Colonic mucosa (tissue), 4 donors: ENCODE data around the gene OR6M1. TPM values are rescaled to one million over a fixed set of nuclear protein-coding genes. Genes with fewer than 3 reads are reported as not detected.

Experiments
- DNase-seq: peaks from one replicate; pipeline ENCODE4 v3.0.0-alpha.2; 2020
- H3K27ac ChIP-seq: fragments of 200-600 bp; one replicate; pipeline ENCODE4 v1.8.0; 2021
- H3K27me3 ChIP-seq: fragments of 200-600 bp; one replicate; pipeline ENCODE4 v1.8.0; 2021
- H3K36me3 ChIP-seq: fragments of 200-600 bp; one replicate; pipeline ENCODE4 v1.8.0; 2021
- H3K4me1 ChIP-seq: fragments of 200-600 bp; one replicate; pipeline ENCODE4 v1.8.0; 2021; ENCODE audit warnings: mild to moderate bottlenecking
- H3K4me3 ChIP-seq: fragments of 200-600 bp; one replicate; pipeline ENCODE4 v1.8.0; 2021
- H3K9ac ChIP-seq, 2 donors: one replicate each; pipeline ENCODE4 v1.7.0; 2013; ENCODE audit warnings: control low read depth in 2 of 2, low read depth in 2 of 2, low read length in 2 of 2
- H3K9me3 ChIP-seq: fragments of 200-600 bp; one replicate; pipeline ENCODE4 v1.8.0; 2021
- CTCF ChIP-seq: fragments of 200-600 bp; IDR thresholded peaks from one replicate; pipeline ENCODE4 v1.8.0; 2022; ENCODE audit warnings: antibody characterized with exemption, mild to moderate bottlenecking
- intact Hi-C: fragments of 100-400 bp; cut with DNase I; formaldehyde crosslinking; loops from one replicate; pipeline ENCODE4 v1.14.1; 2022
- total RNA-seq, 2 donors: library from RNA; stranded (reverse); fragmentation: NEBNext Ultra II Directional in 1 of 2; extraction: Animal tissue kit (Norgen Biotek cat#: 25700) in 1 of 2; gene quantifications; one replicate each; pipeline ENCODE4 v1.2.1, GENCODE V29; 2021
- donor health status: healthy.
- donor health status: DM: no; HTN: no; CAD: no.
- donor health status: DM: no; HTN: no; CAD: no.

OR6M1 gene
- total RNA-seq, 2 donors from 2014 or later: not detected

- intact Hi-C loops: no loop called here
- no peak overlapping the region for H3K4me3 ChIP-seq
- H3K9me3 ChIP-seq: no peaks in the 10 kb centered on the region
- no peak overlapping the region for H3K9ac ChIP-seq
- H3K4me1 ChIP-seq: no peaks in the 10 kb centered on the region
- no peak for TF ChIP-seq CTCF
- H3K36me3 ChIP-seq: no peaks in the 10 kb centered on the region
- DNase-seq: no peak
- no peak overlapping the region for H3K27ac ChIP-seq
- H3K27me3 ChIP-seq: no peaks in the 10 kb centered on the region
These were observed 30.2 kb downstream of the OR6M1 start for GRCh38 chr11:123775715-123776549.

GRCh38 chr11:123775289-123775688 is 30.9 kb downstream of the OR6M1 start:
- no peak for TF ChIP-seq CTCF
- intact Hi-C loops: no loop called here
- no peaks in the 10 kb centered on the region for H3K36me3 ChIP-seq
- H3K27ac ChIP-seq: no peak overlapping the region
- H3K9me3 ChIP-seq: no peaks in the 10 kb centered on the region
- no peak for DNase-seq
- no peaks in the 10 kb centered on the region for H3K27me3 ChIP-seq
- H3K4me1 ChIP-seq: no peaks in the 10 kb centered on the region
- H3K9ac ChIP-seq: no peak overlapping the region
- H3K4me3 ChIP-seq: no peak overlapping the region

GRCh38 chr11:123773959-123774358 is 32.2 kb downstream of the OR6M1 start:
- H3K9ac ChIP-seq: no peak overlapping the region
- no peak overlapping the region for H3K4me3 ChIP-seq
- no peak for DNase-seq
- H3K4me1 ChIP-seq: no peaks in the 10 kb centered on the region
- intact Hi-C loops: no loop called here
- H3K9me3 ChIP-seq: no peaks in the 10 kb centered on the region
- H3K27me3 ChIP-seq: no peaks in the 10 kb centered on the region
- TF ChIP-seq CTCF: no peak
- no peaks in the 10 kb centered on the region for H3K36me3 ChIP-seq
- no peak overlapping the region for H3K27ac ChIP-seq

- intact Hi-C loops: no loop called here
These were observed 33.1 kb downstream of the OR6M1 start for GRCh38 chr11:123773026-123773425.

GRCh38 chr11:123771664-123772063 is 34.5 kb downstream of the OR6M1 start:
- Histone ChIP-seq H3K4me3 (no peak overlapping the region), H3K9ac (no peak overlapping the region), H3K4me1 (no peaks in the 10 kb centered on the region), H3K36me3 (no peaks in the 10 kb centered on the region), H3K27me3 (no peaks in the 10 kb centered on the region), H3K27ac (no peak overlapping the region), H3K9me3 (no peaks in the 10 kb centered on the region)
- no peak for TF ChIP-seq CTCF
- intact Hi-C loops: no loop called here
- DNase-seq: no peak

More at GRCh38 chr11:123773026-123773425, 33.1 kb downstream of the OR6M1 start:
- DNase-seq: no peak
- no peaks in the 10 kb centered on the region for H3K36me3 ChIP-seq
- no peak overlapping the region for H3K27ac ChIP-seq
- H3K9ac ChIP-seq: no peak overlapping the region
- TF ChIP-seq CTCF: no peak
- H3K9me3 ChIP-seq: no peaks in the 10 kb centered on the region
- no peaks in the 10 kb centered on the region for H3K27me3 ChIP-seq
- no peak overlapping the region for H3K4me3 ChIP-seq
- H3K4me1 ChIP-seq: no peaks in the 10 kb centered on the region
